GM19193 (cell line): ENCODE data around the gene OBSCN.

Experiments used
- POLR2A ChIP-seq: IDR thresholded peaks from 4 replicates; pipeline ENCODE4 v1.6.1; 2011; ENCODE audit not compliant: insufficient read depth, insufficient read length; ENCODE audit errors: extremely low read depth

The OBSCN gene

DNA sequence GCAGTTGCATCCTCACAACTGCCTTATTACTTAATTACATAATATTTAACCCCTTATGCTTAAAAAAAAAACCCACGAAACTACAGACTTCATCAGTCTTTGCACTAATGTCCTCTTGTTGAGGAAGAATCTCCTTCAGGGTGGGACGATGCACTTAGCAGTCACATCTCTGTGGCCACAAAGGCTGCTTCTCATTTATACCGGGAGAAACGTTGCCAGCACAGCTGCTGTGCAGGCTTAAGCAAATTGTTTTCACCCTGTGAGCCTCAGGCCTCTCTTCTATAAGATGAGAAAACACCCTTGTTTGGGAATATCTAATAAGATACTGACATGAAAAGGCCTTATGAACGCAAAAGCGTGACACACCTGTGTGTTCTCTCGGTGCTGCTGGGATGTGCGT lies 2.9 kb upstream of the OBSCN start:
- TF ChIP-seq POLR2A, result no peak

- no peak for TF ChIP-seq POLR2A
These were observed 2.1 kb upstream of the OBSCN start for GRCh38 chr1:228205526-228206436.

DNA sequence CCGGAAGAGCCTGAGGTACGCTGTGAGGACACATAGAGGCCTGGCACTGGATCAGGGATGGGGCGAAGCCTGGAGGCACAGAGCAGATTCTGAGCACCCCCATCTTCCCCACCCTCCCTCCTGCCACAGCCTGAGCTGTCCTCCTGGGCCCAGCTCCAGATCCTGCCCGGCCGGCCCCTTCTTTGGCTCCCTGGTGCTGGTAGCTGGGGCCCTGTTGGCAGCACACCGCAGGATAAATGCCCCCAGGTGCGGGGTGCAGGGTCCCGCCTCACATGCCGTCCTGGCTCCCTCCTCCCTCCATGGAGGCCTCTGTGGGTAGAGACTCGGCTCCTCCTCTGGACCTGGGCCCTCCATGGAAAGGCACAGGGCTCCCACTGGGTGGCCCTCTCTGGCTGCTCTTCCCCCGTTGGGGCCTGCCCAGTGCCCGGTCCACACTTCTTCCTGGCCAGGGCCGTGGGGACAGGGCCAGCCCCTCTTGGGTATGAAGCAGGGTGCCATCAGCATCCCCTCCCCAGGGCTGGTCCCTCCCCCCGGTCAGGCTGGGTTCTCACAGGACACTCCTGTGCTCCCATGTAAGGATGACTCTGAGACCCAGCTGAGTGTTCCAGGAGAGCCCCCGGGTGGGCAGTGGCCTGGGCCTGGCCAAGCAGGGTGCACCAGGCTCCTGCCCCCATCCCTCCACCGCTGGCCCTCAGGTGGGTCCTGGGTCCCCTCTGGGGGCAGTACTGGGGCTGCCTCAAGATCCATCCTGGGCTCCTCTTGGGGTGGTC lies 1.1 kb upstream of the OBSCN start:
- TF ChIP-seq POLR2A, result no peak

- TF ChIP-seq POLR2A, result no peak
These were observed 448 bp upstream of the OBSCN start for GRCh38 chr1:228207381-228207810.

- TF ChIP-seq POLR2A, result no peak
These were observed 1.1 kb downstream of the OBSCN start for GRCh38 chr1:228208831-228209551.

- TF ChIP-seq POLR2A, result no peak
These were observed 1.8 kb downstream of the OBSCN start for GRCh38 chr1:228209657-228210056.

DNA sequence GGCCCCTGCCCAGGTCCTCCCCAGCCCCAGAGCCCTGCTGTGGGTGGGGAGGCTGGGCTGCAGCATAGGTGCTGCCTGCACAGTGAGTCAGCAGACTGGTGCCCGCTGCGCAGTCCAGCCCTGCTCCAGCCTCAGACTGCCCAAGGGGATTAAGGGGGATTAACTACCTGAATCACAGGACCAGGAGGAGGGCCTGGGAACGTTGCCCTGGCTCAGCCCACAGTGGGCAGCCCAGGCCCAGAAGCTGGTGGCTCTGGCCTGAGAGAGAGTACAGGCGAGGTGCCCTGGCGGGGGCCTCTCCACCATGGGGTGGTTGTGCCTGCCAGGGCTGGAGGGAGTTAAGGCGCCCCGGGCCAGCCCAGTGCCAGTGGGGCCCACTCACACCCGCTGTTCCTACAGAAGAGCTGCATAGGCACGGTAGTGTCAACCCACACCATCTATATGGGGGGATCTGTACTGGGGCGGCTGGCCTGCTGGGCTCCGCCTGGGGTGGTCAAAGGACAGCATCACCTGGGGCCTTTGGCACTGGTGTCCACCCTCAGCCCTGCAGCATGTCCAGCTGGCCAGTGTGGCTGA lies 2.3 kb downstream of the OBSCN start:
- TF ChIP-seq POLR2A, result no peak

DNA sequence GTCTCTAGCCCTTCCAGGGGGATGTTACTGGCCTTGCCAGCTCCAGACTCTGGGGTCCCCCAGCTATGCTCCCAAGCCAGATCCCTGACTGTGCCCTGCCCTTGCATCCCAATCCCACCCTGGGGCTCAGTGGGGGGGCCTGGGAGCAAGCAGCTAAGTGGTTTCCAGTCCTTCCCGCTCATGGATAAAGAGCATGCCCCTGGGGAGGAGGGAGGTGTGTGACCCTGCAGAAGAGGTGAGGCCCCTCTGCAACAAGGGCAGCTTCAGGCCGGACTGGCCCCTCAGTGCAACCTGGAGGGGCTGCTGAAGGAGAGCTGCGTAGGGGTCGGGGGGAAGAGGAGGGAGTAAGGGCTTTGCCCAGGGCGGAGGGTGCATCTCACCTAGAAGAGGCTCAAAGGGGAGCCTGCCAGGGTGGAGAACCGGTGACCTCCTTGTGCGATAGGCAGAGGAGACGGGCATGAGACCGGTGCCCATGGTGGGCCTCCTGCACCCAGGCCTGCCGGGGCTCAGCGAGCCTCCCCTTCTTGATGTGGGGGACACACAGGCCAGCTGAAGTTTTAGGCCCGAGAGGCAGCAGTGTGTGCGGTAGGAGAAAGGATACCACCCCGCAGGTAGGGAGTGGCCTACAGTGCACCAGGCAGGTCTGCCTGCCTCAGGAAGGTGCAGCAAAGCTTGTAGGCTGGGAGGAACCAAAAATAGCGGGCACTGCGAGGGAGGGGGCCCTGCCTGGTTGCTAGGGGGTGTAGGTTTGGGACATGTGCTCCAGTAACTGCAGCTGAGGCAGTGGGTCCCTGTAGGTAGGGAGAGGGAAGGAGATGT lies 3.1 kb downstream of the OBSCN start:
- TF ChIP-seq POLR2A, result no peak

DNA sequence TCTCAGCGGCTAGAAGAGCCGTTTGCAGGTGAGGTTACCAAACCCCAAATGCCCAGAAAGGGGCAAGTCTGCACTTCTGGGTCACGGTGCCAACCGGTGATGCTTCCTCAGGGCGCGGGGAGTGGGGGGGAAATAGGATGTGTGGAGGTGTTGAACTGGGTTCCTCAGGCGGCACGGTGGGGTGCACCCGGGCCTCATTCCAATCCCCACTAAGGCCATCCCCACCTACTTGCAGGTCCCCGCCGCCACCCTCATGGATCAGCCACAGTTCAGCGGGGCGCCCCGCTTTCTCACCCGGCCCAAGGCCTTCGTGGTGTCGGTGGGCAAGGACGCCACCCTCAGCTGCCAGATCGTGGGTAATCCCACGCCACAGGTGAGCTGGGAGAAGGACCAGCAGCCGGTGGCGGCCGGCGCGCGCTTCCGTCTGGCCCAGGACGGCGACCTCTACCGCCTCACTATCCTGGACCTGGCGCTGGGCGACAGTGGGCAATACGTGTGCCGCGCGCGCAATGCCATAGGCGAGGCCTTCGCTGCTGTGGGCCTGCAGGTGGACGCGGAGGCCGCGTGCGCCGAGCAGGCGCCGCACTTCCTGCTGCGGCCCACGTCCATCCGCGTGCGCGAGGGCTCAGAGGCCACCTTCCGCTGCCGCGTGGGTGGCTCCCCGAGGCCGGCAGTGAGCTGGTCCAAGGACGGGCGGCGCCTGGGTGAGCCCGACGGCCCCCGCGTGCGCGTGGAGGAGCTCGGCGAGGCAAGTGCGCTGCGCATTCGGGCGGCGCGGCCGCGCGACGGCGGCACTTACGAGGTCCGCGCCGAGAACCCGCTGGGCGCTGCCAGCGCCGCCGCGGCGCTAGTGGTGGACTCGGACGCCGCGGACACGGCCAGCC lies 3.9 kb downstream of the OBSCN start:
- TF ChIP-seq POLR2A, result no peak

GRCh38 chr1:228212415-228212965 lies 4.6 kb downstream of the OBSCN start:
- TF ChIP-seq POLR2A, result no peak

DNA sequence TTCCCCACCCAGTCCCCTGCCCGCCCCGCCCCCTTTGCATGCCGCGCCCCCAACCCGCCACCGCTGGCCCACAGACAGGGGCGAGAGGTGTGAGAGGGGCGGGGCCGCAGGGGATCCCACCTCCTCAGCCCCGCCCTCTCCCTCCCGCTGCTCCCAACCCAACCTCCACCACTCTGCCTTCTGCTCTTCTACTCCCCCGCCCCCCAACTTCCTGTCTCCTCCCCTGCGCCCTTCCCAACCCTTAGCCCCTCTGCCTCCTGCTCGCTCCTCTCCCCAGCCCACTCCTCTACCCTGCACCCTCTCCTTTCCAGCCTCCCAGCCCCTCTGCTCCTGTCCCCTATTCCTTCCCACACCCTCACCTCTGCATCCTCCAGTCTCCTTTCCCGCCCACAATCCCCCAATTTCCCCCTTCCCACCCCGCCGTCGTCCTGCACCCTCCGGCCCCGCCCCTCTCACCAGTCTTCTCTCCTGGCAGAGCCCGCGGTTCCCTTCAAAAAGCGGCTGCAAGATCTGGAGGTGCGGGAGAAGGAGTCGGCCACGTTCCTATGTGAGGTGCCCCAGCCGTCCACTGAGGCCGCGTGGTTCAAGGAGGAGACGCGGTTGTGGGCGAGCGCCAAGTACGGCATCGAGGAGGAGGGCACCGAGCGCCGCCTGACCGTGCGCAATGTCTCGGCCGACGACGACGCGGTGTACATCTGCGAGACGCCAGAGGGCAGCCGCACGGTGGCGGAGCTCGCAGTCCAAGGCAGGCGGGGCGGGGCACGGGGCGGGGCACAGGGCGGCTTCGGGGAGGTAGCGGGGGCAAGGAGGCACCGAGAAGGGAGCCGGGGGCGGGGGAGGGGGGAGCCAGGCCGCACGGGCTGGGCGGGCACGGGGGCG lies 5.4 kb downstream of the OBSCN start:
- no peak for TF ChIP-seq POLR2A
